ENCODE data around the gene TMEM130. TPM values are rescaled to one million over a fixed set of nuclear protein-coding genes. Genes with fewer than 3 reads are reported as not detected.
A peak's percentile ranks its signal among the peaks of the same experiment; 100 is the strongest.

The TMEM130 gene
- total RNA-seq, 1 experiment from 2014 or later = 2.1 TPM

GRCh38 chr7:98879979-98880315, 10.1 kb upstream of the TMEM130 start:
- ChIA-PET POLR2A (ENCODE audit: unreplicated experiment) (no interaction called here), CTCF (interaction anchor here (0.6 to 0.8 kb wide), 3 partner anchors 39 to 680 kb away, joined by 3 to 8 read pairs (median 6); no protein-coding TSS in a partner anchor)
- H3K4me1 ChIP-seq (replicated peaks; ENCODE audit: insufficient read depth) = peaks cover 13% of the 10 kb centered on the region; the same call in 1 of the 2 replicates
- peaks cover 30% of the 10 kb centered on the region for H4K20me1 ChIP-seq (ENCODE audit: insufficient read depth)
- no peaks in the 10 kb centered on the region for H3K9me3 ChIP-seq (ENCODE audit: insufficient read depth, low read depth)
- H3K4me3 ChIP-seq = peak overlapping the region; percentile 99
- H2AFZ ChIP-seq = 0 out of 2 replicates have a peak overlapping the region, but pooled peaks have one; percentile 70
- peak overlapping the region; percentile 92 for H3K4me2 ChIP-seq
- no peaks in the 10 kb centered on the region for H3K9me2 ChIP-seq (ENCODE audit: insufficient read depth)
- intact Hi-C loops (cut with micrococcal nuclease; ENCODE audit: unreplicated experiment) = loop anchor here (5.0 to 10.0 kb wide), 3 partner anchors 38 to 525 kb away; no protein-coding TSS in a partner anchor
- DNase-seq = no peak
- H3K27ac ChIP-seq = no peak overlapping the region
- no peaks in the 10 kb centered on the region for H3F3A ChIP-seq (ENCODE audit: insufficient read depth, low read depth)
- TSS peak; percentile 20 for BruUV-seq (replicated peaks)
- H3K79me2 ChIP-seq (ENCODE audit: low read depth) = peaks cover 26% of the 10 kb centered on the region
- H3K36me3 ChIP-seq (ENCODE audit: low read depth) = peaks cover 15% of the 10 kb centered on the region
- TF ChIP-seq, protein P1, sequence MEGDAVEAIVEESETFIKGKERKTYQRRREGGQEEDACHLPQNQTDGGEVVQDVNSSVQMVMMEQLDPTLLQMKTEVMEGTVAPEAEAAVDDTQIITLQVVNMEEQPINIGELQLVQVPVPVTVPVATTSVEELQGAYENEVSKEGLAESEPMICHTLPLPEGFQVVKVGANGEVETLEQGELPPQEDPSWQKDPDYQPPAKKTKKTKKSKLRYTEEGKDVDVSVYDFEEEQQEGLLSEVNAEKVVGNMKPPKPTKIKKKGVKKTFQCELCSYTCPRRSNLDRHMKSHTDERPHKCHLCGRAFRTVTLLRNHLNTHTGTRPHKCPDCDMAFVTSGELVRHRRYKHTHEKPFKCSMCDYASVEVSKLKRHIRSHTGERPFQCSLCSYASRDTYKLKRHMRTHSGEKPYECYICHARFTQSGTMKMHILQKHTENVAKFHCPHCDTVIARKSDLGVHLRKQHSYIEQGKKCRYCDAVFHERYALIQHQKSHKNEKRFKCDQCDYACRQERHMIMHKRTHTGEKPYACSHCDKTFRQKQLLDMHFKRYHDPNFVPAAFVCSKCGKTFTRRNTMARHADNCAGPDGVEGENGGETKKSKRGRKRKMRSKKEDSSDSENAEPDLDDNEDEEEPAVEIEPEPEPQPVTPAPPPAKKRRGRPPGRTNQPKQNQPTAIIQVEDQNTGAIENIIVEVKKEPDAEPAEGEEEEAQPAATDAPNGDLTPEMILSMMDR (conservative IDR thresholded peaks at IDR 0.05) = no peak
- no peaks in the 10 kb centered on the region for H3K27me3 ChIP-seq (ENCODE audit: insufficient read depth, low read depth)

GRCh38 chr7:98879198-98879978, 9.6 kb upstream of the TMEM130 start:
- Histone ChIP-seq H4K20me1 (ENCODE audit: insufficient read depth) (peaks cover 28% of the 10 kb centered on the region), H3K27me3 (ENCODE audit: insufficient read depth, low read depth) (no peaks in the 10 kb centered on the region), H3K9me3 (ENCODE audit: insufficient read depth, low read depth) (no peaks in the 10 kb centered on the region), H3K4me1 (replicated peaks; ENCODE audit: insufficient read depth) (peaks cover 13% of the 10 kb centered on the region; the same call in 1 of the 2 replicates), H3K27ac (peak overlapping the region; percentile 16; the same call in 1 of the 2 replicates), H2AFZ (peak overlapping the region; percentile 70; the same call in 1 of the 2 replicates), H3F3A (ENCODE audit: insufficient read depth, low read depth) (no peaks in the 10 kb centered on the region), H3K9me2 (ENCODE audit: insufficient read depth) (no peaks in the 10 kb centered on the region), H3K4me2 (peak overlapping the region; percentile 92), H3K4me3 (peak overlapping the region; percentile 99), H3K36me3 (ENCODE audit: low read depth) (peaks cover 15% of the 10 kb centered on the region), H3K79me2 (ENCODE audit: low read depth) (peaks cover 26% of the 10 kb centered on the region)
- ChIA-PET POLR2A (ENCODE audit: unreplicated experiment) (no interaction called here), CTCF (interaction anchor here (0.6 to 0.8 kb wide), 2 partner anchors 38 to 680 kb away, joined by 3 to 6 read pairs; no protein-coding TSS in a partner anchor)
- no TSS peak for BruUV-seq (replicated peaks)
- intact Hi-C loops (cut with micrococcal nuclease; ENCODE audit: unreplicated experiment) = loop anchor here (5.0 to 10.0 kb wide), 2 partner anchors 37 to 525 kb away; no protein-coding TSS in a partner anchor
- peak; percentile 37 to 69 for DNase-seq
- TF ChIP-seq, protein P1 (conservative IDR thresholded peaks at IDR 0.05) = peak; percentile 65
- TF ChIP-seq EZH2 (IDR thresholded peaks at IDR 0.05; ENCODE audit: low read depth) = no peak

DNA sequence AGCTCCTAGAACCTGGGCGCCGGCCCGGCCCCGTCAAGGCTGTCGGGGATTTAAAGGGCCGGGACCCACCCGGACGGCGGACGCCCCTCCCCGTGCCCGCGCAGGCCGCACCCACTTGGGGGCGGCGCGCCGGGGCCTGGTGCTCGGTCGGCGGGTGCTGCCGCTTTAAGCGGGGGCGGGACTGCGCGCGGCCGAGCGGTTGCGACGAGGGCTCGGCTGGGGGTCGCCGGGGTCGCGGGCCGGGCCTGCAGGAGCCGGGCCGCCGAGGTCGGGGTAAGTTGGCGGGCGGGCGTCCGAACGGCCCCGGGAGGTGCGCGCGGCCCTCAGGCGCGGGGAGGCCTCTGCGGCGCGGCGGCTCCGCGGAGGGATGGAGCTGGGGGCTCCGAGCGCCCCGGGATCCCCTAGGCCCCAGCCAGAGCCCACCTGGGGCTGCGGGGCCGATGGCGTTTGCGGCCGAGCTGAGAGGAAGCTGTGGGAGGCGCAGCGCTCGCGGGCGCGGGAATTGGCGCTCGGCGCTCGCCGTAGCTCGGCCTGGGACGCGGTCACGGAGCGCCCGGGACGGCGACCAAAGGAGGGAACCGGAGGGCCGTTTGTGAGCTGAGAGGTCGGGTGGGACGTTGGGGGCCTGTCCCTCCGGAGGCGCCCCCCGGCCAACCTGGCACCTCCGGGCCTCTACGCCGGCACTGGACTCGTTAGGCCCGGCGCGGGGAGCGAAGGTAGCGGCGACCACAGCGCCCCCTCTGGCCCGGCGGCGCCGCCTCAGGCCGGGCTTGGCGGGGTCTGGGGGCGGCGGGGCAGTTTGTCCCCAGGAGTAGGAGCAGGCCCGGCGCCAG, 8.8 kb upstream of the TMEM130 start, which contains the start of gene TRRAP:
Gene TRRAP (plus strand): TSS at position 168 of the 833 bp plus-strand sequence. CDS start 2,619 bp downstream, outside the sequence.
- CTCF ChIA-PET = interaction anchor here (0.6 to 0.8 kb wide), 4 partner anchors 15 to 1138 kb away, joined by 3 to 15 read pairs (median 10); no protein-coding TSS in a partner anchor
- no peak for TF ChIP-seq EZH2 (IDR thresholded peaks at IDR 0.05; ENCODE audit: low read depth)
- TF ChIP-seq, protein P1 (conservative IDR thresholded peaks at IDR 0.05) = peak; percentile 84

More for the DNA sequence above, 8.8 kb upstream of the TMEM130 start, which contains the start of gene TRRAP:
- DNase-seq = peak in 1 of 2 experiments; percentile 76
- H3K27me3 ChIP-seq (ENCODE audit: insufficient read depth, low read depth) = no peaks in the 10 kb centered on the region
- H3F3A ChIP-seq (ENCODE audit: insufficient read depth, low read depth) = no peaks in the 10 kb centered on the region
- H3K79me2 ChIP-seq (ENCODE audit: low read depth) = peaks cover 26% of the 10 kb centered on the region
- peak within 1 kb of the TSS; percentile 16; the same call in 1 of the 2 replicates for H3K27ac ChIP-seq
- H3K4me2 ChIP-seq = peak within 1 kb of the TSS; percentile 92
- peaks cover 20% of the 10 kb centered on the region for H4K20me1 ChIP-seq (ENCODE audit: insufficient read depth)
- H3K9me3 ChIP-seq (ENCODE audit: insufficient read depth, low read depth) = no peaks in the 10 kb centered on the region
- H3K36me3 ChIP-seq (ENCODE audit: low read depth) = peaks cover 12% of the 10 kb centered on the region
- H3K9me2 ChIP-seq (ENCODE audit: insufficient read depth) = no peaks in the 10 kb centered on the region
- POLR2A ChIA-PET (ENCODE audit: unreplicated experiment) = interaction anchor here (0.5 kb wide), 1 partner anchor 519 kb away, joined by 3 read pairs; no protein-coding TSS in a partner anchor
- intact Hi-C loops (cut with micrococcal nuclease; ENCODE audit: unreplicated experiment) = loop anchor here (5.0 to 10.0 kb wide), 2 partner anchors 36 to 524 kb away; no protein-coding TSS in a partner anchor
- peaks cover 13% of the 10 kb centered on the region; the same call in 1 of the 2 replicates for H3K4me1 ChIP-seq (replicated peaks; ENCODE audit: insufficient read depth)
- TSS peak; percentile 83 for BruUV-seq (replicated peaks)
- H3K4me3 ChIP-seq = peak within 1 kb of the TSS; percentile 99
- H2AFZ ChIP-seq = peak within 1 kb of the TSS; percentile 78
